HFF-Myc (cell line): ENCODE measurements around the gene TRIO.

Experiments used
- DNase-seq: peaks from one replicate; pipeline ENCODE4 v3.0.0-alpha.2; 2011; ENCODE audit warnings: low read depth; ENCODE audit errors: extremely low read depth
- H3K4me3 ChIP-seq: replicated peaks from 2 replicates; pipeline ENCODE4 v1.5.1; 2011; ENCODE audit warnings: low read depth, mild to moderate bottlenecking, control low read depth, low read length
- CTCF ChIP-seq: IDR thresholded peaks from 2 replicates; pipeline ENCODE4 v1.5.1; 2012; ENCODE audit warnings: mild to moderate bottlenecking, low read depth, low read length, control low read depth; ENCODE audit errors: missing control alignments

Gene TRIO

GRCh38 chr5:14419686-14420085 lies 276.5 kb downstream of the TRIO start:
- DNase-seq = no peak
- H3K4me3 ChIP-seq = no peak overlapping the region
- TF ChIP-seq CTCF = no peak

- no peak for TF ChIP-seq CTCF
- no peak overlapping the region for H3K4me3 ChIP-seq
- no peak for DNase-seq
Measured at GRCh38 chr5:14420101-14420811, 277.1 kb downstream of the TRIO start.

- TF ChIP-seq CTCF = no peak
- no peak for DNase-seq
- H3K4me3 ChIP-seq = no peak overlapping the region
Measured at GRCh38 chr5:14421851-14422250, 278.7 kb downstream of the TRIO start.

GRCh38 chr5:14424011-14424685 lies 281.0 kb downstream of the TRIO start:
- DNase-seq = no peak
- TF ChIP-seq CTCF = no peak
- H3K4me3 ChIP-seq = no peak overlapping the region

- no peak overlapping the region for H3K4me3 ChIP-seq
- TF ChIP-seq CTCF = no peak
- no peak for DNase-seq
Measured at GRCh38 chr5:14425559-14425958, 282.4 kb downstream of the TRIO start.

- TF ChIP-seq CTCF = no peak
- no peak for DNase-seq
- H3K4me3 ChIP-seq = no peak overlapping the region
Measured at GRCh38 chr5:14426521-14426920, 283.4 kb downstream of the TRIO start.
